Measurements from ENCODE around the gene DES.

DES gene

DNA sequence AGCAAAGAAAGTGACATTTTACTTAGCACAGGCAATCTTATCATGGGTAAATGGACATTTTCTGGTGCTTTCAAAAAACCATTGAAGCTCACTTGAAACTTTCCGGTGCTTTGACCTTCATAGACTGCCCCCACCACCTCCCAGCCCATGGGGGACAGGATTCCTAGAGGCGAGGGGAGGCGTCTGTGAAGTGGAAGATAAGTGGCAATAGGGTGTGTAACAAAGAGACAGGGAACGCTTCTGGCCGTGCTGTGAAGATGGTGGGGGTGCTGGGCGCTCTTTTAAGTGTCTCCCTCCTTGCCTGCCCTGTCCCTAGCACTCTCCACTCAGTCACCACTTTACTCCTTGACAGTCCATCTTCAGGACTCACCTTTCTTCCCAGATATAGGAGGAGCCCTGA, 57.1 kb downstream of the DES start:
- no peak for DNase-seq (ENCODE audit: low read depth)

DNA sequence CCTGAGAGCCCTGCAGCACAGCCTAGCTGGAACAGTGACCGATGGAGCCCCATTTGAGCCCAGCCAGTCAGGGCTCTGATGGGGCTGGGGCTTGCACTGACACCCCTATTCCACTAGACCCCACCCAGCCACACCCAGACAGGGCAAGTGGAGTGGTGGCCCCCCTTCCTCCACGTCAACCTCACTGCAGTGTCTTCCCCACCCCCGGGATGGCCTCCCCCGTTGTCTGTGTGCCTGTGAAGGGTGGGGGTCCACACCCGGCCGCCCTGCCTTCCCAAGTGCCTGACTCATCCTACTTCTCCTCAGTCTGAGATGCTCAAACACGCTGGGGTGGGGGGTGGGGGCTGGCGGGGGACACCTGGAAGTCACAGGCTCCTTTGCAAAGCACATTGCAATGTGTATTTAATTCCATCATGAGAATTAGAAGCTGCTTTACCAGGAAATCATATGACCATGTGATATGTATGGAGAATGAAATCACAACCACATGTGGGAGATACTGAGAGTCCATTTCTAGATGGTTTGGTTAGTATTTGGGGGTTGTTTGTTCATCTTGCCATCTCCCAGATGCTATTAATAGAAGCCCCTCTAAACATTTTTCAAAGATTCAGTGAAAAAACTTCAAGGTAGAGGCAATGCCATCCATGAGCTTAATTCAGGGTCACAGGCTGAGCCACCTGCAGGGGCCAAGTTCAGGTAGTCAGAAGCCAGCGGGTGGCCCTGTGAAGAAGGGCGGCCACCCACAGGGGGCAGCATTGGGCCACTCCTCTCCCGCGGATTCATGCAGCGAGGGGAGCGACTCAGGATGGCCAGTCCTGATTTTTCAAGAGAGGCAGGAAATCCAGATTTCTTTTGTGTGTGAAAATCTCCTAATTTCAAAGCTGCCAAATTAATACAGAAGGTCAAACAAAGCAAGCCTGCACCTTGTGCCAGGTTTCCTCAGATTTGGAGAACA, 57.8 kb downstream of the DES start:
- DNase-seq (ENCODE audit: low read depth) = peak; percentile 58

All from CMK (cell line).